B cell (primary cell): ENCODE data around the gene NDUFV2. TPM values are rescaled to one million over a fixed set of nuclear protein-coding genes. Genes with fewer than 3 reads are reported as not detected.

ENCODE experiments used
- ATAC-seq: fragments of 200-7000 bp; cut with Tn5 transposase; one replicate; pipeline ENCODE4 v1.10.0; 2021; ENCODE audit warnings: low read depth, mild to moderate bottlenecking, moderate number of reproducible peaks, moderate library complexity
- CTCF ChIA-PET: fragments of 350-600 bp; sonication (Branson Sonifier 250); formaldehyde crosslinking; loops from one replicate; lab custom pipeline; 2021; ENCODE audit warnings: antibody characterized with exemption, inconsistent platforms; lab: Charles Lee
- POLR2A ChIA-PET: fragments of 350-600 bp; sonication (Branson Sonifier 250); formaldehyde crosslinking; loops from one replicate; lab custom pipeline; 2021; ENCODE audit warnings: antibody characterized with exemption; lab: Charles Lee
- DNase-seq: peaks from one replicate; pipeline ENCODE4 v3.0.0; 2013
- H2AFZ ChIP-seq: 2 replicates; pipeline ENCODE4 v1.6.1; 2012; ENCODE audit warnings: mild to moderate bottlenecking, low read depth, low read length; ENCODE audit not compliant: insufficient read depth, poor library complexity, severe bottlenecking
- H3K27ac ChIP-seq, 2 donors: 1 replicate in 1 of 2; 2 replicates in 1 of 2; pipeline ENCODE4 v1.5.1; 2012 to 2013; ENCODE audit warnings: low read length in 2 of 2, mild to moderate bottlenecking in 2 of 2, moderate library complexity in 1 of 2
- H3K27me3 ChIP-seq, 4 experiments: fragments of 200-600 bp in 1 of 4; sonication (generic) in 1 of 4; replicated peaks in 1 of 4; 1 replicate in 2 of 4; 2 replicates in 2 of 4; pipeline versions ENCODE4 v1.6.1 to v1.7.0; 2013 to 2016; ENCODE audit warnings: low read length in 3 of 4, mild to moderate bottlenecking in 2 of 4, mixed read lengths in 1 of 4, moderate library complexity in 1 of 4; ENCODE audit not compliant: insufficient read depth in 4 of 4, control insufficient read depth in 3 of 4; ENCODE audit errors: control extremely low read depth in 1 of 4
- H3K36me3 ChIP-seq, 2 experiments: replicated peaks in 1 of 2; 1 replicate in 1 of 2; 2 replicates in 1 of 2; pipeline versions ENCODE4 v1.6.1 to v1.7.1; 2013; ENCODE audit warnings: low read length in 1 of 2; ENCODE audit not compliant: insufficient read depth in 2 of 2, control insufficient read depth in 1 of 2; ENCODE audit errors: control extremely low read depth in 1 of 2, extremely low read depth in 1 of 2
- H3K4me1 ChIP-seq, 2 donors: fragments of 200-600 bp in 1 of 2; sonication (generic) in 1 of 2; 1 replicate in 1 of 2; 2 replicates in 1 of 2; pipeline versions ENCODE4 v1.5.1 to v1.6.1; 2013 to 2017; ENCODE audit warnings: low read length in 2 of 2; ENCODE audit not compliant: control insufficient read depth in 2 of 2, insufficient read depth in 2 of 2
- H3K4me2 ChIP-seq: replicated peaks from 2 replicates; pipeline ENCODE3; 2012; ENCODE audit warnings: mild to moderate bottlenecking, low read depth, low read length; ENCODE audit not compliant: poor library complexity, severe bottlenecking
- H3K4me3 ChIP-seq, 5 experiments: fragments of 200-600 bp in 1 of 5; sonication (generic) in 1 of 5; 1 replicate in 3 of 5; 2 replicates in 2 of 5; pipeline versions ENCODE4 v1.5.1 to v1.7.0; 2011 to 2016; ENCODE audit warnings: low read length in 4 of 5, mild to moderate bottlenecking in 4 of 5, low read depth in 2 of 5, control low read depth in 1 of 5, moderate library complexity in 1 of 5; ENCODE audit not compliant: insufficient read depth in 1 of 5; ENCODE audit errors: control extremely low read depth in 1 of 5, extremely low read depth in 1 of 5
- H3K79me2 ChIP-seq: fragments of 200-600 bp; sonication (generic); one replicate; pipeline ENCODE4 v1.6.0; 2016; ENCODE audit warnings: low read length; ENCODE audit not compliant: control insufficient read depth, insufficient read depth
- H3K9ac ChIP-seq: fragments of 200-600 bp; sonication (generic); 2 replicates; pipeline ENCODE4 v1.6.1; 2017; ENCODE audit warnings: mild to moderate bottlenecking, low read length, moderate library complexity
- H3K9me3 ChIP-seq, 3 donors: one replicate each; pipeline versions ENCODE4 v1.6.1 to v1.7.1; 2013; ENCODE audit warnings: low read length in 2 of 3; ENCODE audit not compliant: control insufficient read depth in 2 of 3, insufficient read depth in 1 of 3; ENCODE audit errors: control extremely low read depth in 1 of 3
- H4K20me1 ChIP-seq: 2 replicates; pipeline ENCODE4 v1.6.0; 2012; ENCODE audit warnings: mild to moderate bottlenecking, low read length; ENCODE audit not compliant: insufficient read depth, control insufficient read depth, poor library complexity, severe bottlenecking
- H3K27ac Mint-ChIP-seq: one replicate; pipeline ENCODE4 v1.8.0; 2021; ENCODE audit warnings: mixed read lengths
- H3K27me3 Mint-ChIP-seq: one replicate; pipeline ENCODE4 v1.8.0; 2021; ENCODE audit warnings: mixed read lengths
- H3K4me1 Mint-ChIP-seq: one replicate; pipeline ENCODE4 v1.8.0; 2021; ENCODE audit warnings: mixed read lengths
- H3K4me3 Mint-ChIP-seq: one replicate; pipeline ENCODE4 v1.8.0; 2021; ENCODE audit warnings: mixed read lengths
- H3K9me3 Mint-ChIP-seq: one replicate; pipeline ENCODE4 v1.8.0; 2022; ENCODE audit warnings: mixed read lengths; ENCODE audit not compliant: insufficient read depth
- EZH2 ChIP-seq: IDR thresholded peaks from 2 replicates; pipeline ENCODE4 v1.6.1; 2012; ENCODE audit warnings: borderline replicate concordance, low read depth, mild to moderate bottlenecking, moderate library complexity, low read length; ENCODE audit not compliant: insufficient read depth, poor library complexity, severe bottlenecking
- WGBS: methylation state at CpG from one replicate; pipeline ENCODE4 v1.1.5; 2013; ENCODE audit warnings: missing lambda C conversion rate; ENCODE audit not compliant: insufficient coverage; 5-methylcytosine and 5-hydroxymethylcytosine counted together
- intact Hi-C: fragments of 100-400 bp; cut with micrococcal nuclease; formaldehyde crosslinking; loops from one replicate; pipeline ENCODE4 v1.10.0; 2022
- polyA plus RNA-seq: library from polyadenylated mRNA; depleted of rRNA; stranded (reverse); fragments of >200 nt; gene quantifications from 2 replicates; pipeline ENCODE4 v1.2.3, GENCODE V29; 2012
- total RNA-seq, 2 donors: library from RNA; stranded (reverse); fragments of 120-200 nt in 1 of 2; gene quantifications; 1 replicate in 1 of 2; 2 replicates in 1 of 2; pipeline versions ENCODE4 v1.2.3 to v1.2.4, GENCODE V29; 2013 to 2022
- TF ChIP-seq, protein P1 (sequence below): fragments of 200-600 bp; IDR thresholded peaks from one replicate; pipeline ENCODE4 v1.8.0; 2022; ENCODE audit warnings: antibody characterized with exemption, mild to moderate bottlenecking

The NDUFV2 gene
- total and polyA plus RNA-seq, 2 donors (not counting 1 experiment from before 2014, with no cell fraction given), result 44.4 to 137 TPM

DNA sequence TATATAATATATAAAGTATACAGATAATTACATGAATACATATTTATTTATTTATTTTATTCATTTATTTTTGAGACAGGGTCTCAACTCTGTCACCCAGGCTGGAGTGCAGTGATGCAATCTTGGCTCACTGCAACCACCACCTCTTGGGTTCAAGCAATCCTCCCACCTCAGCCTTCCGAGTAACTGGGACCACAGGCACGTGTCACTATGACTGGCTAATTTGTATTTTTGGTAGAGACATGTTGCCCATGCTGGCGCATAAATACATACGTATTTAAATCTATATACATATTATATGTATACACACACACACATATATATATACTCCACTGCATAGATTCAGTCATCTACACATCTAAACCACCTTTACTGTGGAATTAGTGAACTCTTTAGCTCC is 20.6 kb upstream of the NDUFV2 start:
- Mint-ChIP-seq H3K9me3 (no peaks in the 10 kb centered on the region), H3K27me3 (no peaks in the 10 kb centered on the region), H3K4me1 (peaks cover 19% of the 10 kb centered on the region), H3K4me3 (no peak overlapping the region), H3K27ac (no peak overlapping the region)
- TF ChIP-seq, protein P1, sequence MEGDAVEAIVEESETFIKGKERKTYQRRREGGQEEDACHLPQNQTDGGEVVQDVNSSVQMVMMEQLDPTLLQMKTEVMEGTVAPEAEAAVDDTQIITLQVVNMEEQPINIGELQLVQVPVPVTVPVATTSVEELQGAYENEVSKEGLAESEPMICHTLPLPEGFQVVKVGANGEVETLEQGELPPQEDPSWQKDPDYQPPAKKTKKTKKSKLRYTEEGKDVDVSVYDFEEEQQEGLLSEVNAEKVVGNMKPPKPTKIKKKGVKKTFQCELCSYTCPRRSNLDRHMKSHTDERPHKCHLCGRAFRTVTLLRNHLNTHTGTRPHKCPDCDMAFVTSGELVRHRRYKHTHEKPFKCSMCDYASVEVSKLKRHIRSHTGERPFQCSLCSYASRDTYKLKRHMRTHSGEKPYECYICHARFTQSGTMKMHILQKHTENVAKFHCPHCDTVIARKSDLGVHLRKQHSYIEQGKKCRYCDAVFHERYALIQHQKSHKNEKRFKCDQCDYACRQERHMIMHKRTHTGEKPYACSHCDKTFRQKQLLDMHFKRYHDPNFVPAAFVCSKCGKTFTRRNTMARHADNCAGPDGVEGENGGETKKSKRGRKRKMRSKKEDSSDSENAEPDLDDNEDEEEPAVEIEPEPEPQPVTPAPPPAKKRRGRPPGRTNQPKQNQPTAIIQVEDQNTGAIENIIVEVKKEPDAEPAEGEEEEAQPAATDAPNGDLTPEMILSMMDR, result no peak
- no peak for TF ChIP-seq EZH2
- no peak overlapping the region for H2AFZ ChIP-seq
- WGBS, result 92% methylated on average over 2 of the region's 4 CpGs
- H3K27me3 ChIP-seq, result no peaks in the 10 kb centered on the region
- intact Hi-C loops, result loop anchor here (2.0 kb wide), 1 partner anchor 19 kb away; no protein-coding TSS in a partner anchor
- no peak overlapping the region for H3K9ac ChIP-seq
- no peak overlapping the region for H3K4me2 ChIP-seq
- H3K9me3 ChIP-seq, result no peaks in the 10 kb centered on the region
- ATAC-seq (no peak), DNase-seq (no peak)
- no peak overlapping the region for H3K27ac ChIP-seq
- H3K4me3 ChIP-seq, result no peak overlapping the region
- no peaks in the 10 kb centered on the region for H3K36me3 ChIP-seq
- CTCF ChIA-PET, result interaction anchor here (1.1 to 3.5 kb wide), 4 partner anchors 9 to 66 kb away, joined by 3 to 36 read pairs (median 5); no protein-coding TSS in a partner anchor
- no peaks in the 10 kb centered on the region for H4K20me1 ChIP-seq
- H3K4me1 ChIP-seq, result peaks cover 15 to 17% of the 10 kb centered on the region in 2 donors
- no peaks in the 10 kb centered on the region for H3K79me2 ChIP-seq
- POLR2A ChIA-PET, result interaction anchor here (1.2 kb wide), 1 partner anchor 55 kb away, joined by 4 read pairs; the partner anchor contains the start of gene ANKRD12

DNA sequence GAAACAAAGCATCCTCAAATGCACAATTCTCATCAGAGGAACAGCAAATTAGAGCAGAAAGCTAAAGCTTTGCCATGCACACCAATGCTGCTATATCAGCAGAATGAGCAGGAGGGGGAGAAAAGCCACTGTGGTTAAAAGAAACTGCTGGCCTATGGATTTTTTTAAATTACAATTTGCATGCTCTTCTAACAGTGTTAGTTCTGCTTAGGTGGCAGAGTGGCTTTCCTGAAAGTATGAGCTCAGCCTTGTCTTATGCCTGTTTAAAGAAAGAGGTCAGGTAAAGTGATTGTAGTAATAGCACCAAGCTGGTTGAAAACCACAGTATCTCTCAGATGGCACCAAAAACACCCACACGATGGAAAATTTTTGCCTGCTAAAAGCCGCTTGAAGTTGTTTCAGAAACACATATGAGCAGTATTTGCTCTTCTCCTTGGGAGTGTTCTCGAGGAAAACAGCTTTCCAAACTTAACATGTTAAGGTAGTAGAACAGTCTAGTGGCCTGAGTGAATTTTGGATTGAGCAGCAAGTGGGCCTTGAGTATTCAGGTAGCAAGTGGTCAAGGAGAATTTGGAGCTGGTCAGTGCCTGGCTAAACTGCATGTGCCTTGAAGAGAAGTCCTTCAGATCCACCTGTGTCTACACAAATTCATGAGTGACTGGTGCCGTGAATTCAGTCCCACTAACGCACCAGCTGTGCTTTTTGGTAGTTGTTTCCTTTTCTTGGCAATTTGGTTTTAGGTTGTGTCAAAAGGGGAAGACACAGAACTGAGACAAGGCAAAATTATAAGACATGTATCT is 19.6 kb upstream of the NDUFV2 start:
- ATAC-seq (peak; percentile 70), DNase-seq (peak; percentile 40)
- H3K27me3 Mint-ChIP-seq, result no peaks in the 10 kb centered on the region
- peak overlapping the region; percentile 59 for H3K4me3 Mint-ChIP-seq
- Histone ChIP-seq H2AFZ (peak overlapping the region; percentile 55), H3K9me3 (no peaks in the 10 kb centered on the region), H3K4me1 (peaks cover 15 to 17% of the 10 kb centered on the region in 2 donors), H3K27ac (peak overlapping the region; percentile 7 to 39), H3K4me2 (peak overlapping the region; percentile 9), H3K27me3 (no peaks in the 10 kb centered on the region), H4K20me1 (no peaks in the 10 kb centered on the region), H3K9ac (no peak overlapping the region), H3K36me3 (no peaks in the 10 kb centered on the region), H3K79me2 (no peaks in the 10 kb centered on the region), H3K4me3 (no peak overlapping the region)
- intact Hi-C loops, result loop anchor here (2.0 kb wide), 1 partner anchor 20 kb away; no protein-coding TSS in a partner anchor
- 10% methylated on average over 3 of the region's 5 CpGs for WGBS
- TF ChIP-seq, protein P1, result no peak
- TF ChIP-seq EZH2, result no peak
- H3K9me3 Mint-ChIP-seq, result no peaks in the 10 kb centered on the region
- ChIA-PET CTCF (interaction anchor here (0.7 to 3.5 kb wide), 6 partner anchors 10 to 530 kb away, joined by 3 to 36 read pairs (median 4); no protein-coding TSS in a partner anchor), POLR2A (interaction anchor here (1.2 kb wide), 1 partner anchor 54 kb away, joined by 4 read pairs; the partner anchor contains the start of gene ANKRD12)
- H3K27ac Mint-ChIP-seq, result peak overlapping the region; percentile 79
- peaks cover 19% of the 10 kb centered on the region for H3K4me1 Mint-ChIP-seq
